ENCODE data around the gene PLD3.

The PLD3 gene, protein sequence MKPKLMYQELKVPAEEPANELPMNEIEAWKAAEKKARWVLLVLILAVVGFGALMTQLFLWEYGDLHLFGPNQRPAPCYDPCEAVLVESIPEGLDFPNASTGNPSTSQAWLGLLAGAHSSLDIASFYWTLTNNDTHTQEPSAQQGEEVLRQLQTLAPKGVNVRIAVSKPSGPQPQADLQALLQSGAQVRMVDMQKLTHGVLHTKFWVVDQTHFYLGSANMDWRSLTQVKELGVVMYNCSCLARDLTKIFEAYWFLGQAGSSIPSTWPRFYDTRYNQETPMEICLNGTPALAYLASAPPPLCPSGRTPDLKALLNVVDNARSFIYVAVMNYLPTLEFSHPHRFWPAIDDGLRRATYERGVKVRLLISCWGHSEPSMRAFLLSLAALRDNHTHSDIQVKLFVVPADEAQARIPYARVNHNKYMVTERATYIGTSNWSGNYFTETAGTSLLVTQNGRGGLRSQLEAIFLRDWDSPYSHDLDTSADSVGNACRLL

DNA sequence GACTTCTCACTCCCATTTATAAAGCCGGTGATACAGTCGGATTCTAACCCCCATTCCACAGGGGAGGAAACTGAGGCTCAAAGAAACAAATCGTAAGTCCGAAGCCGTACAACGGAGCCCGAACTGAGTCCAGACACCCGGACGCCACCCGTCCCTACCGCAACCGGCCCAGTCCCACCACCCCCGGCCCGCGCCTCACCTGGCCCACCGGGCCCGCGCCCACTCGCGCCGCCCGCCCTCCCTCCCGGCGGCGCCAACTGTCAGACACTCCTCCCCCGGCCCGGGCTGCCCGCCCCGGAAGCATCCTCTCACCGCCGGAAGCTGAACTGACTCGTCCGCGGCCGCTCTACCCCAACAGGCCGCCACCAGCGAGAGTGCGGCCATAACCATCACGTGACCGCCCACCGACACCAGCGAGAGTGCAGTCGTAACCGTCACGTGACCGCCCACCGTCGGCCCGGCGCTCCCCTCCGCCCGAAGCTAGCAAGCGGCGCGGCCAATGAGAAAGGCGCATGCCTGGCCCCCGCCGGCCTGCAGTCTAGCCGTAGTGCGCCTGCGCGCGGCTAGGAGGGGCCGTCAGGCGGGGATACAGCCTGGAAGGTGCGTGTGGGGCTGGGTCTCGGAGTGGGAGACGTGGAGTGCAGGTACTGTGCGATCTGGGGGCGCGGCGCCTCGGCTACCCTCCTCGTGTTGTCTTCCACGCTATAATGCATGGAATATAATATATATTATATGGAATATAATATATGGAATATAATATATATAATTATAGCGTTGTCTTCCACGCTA lies at the start of gene PLD3, which contains the start of gene C19orf47:
TSS of gene PLD3 (plus strand) at position 571 of the 789 bp plus-strand sequence. CDS start 17,789 bp downstream, outside the sequence.
TSS of gene C19orf47 (minus strand) at position 273 of the 789 bp plus-strand sequence. CDS start 6,540 bp downstream, outside the sequence.
- peak within 1 kb of the TSS; percentile 70 for H3K27ac ChIP-seq

DNA sequence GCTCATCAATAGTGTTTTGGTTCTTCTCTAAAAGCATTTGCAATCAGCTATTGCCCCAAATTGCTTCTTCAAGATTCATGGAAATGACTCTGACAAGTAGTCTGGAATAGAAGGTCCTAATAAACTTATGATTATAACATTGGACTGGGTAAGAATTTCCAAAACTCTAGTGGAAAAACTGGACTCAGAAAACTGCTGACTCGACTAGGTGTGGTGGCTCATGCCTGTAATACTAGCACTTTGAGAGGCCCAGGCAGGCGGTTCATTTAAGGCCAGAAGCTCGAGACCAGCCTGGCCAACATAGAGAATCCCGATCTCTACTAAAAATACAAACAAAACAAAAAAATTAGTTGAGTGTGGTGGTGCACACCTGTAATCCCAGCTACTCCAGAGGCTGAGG lies 47.8 kb upstream of the PLD3 start:
- no peak overlapping the region for H3K27ac ChIP-seq
- TF ChIP-seq, protein P1, sequence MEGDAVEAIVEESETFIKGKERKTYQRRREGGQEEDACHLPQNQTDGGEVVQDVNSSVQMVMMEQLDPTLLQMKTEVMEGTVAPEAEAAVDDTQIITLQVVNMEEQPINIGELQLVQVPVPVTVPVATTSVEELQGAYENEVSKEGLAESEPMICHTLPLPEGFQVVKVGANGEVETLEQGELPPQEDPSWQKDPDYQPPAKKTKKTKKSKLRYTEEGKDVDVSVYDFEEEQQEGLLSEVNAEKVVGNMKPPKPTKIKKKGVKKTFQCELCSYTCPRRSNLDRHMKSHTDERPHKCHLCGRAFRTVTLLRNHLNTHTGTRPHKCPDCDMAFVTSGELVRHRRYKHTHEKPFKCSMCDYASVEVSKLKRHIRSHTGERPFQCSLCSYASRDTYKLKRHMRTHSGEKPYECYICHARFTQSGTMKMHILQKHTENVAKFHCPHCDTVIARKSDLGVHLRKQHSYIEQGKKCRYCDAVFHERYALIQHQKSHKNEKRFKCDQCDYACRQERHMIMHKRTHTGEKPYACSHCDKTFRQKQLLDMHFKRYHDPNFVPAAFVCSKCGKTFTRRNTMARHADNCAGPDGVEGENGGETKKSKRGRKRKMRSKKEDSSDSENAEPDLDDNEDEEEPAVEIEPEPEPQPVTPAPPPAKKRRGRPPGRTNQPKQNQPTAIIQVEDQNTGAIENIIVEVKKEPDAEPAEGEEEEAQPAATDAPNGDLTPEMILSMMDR (IDR thresholded peaks at IDR 0.05): no peak
- TF ChIP-seq ZFX (IDR thresholded peaks at IDR 0.05; ENCODE audit: borderline replicate concordance): no peak

More for the DNA sequence above, at the start of gene PLD3, which contains the start of gene C19orf47:
- TF ChIP-seq, protein P1 (IDR thresholded peaks at IDR 0.05): no peak
- TF ChIP-seq ZFX (IDR thresholded peaks at IDR 0.05; ENCODE audit: borderline replicate concordance): no peak

DNA sequence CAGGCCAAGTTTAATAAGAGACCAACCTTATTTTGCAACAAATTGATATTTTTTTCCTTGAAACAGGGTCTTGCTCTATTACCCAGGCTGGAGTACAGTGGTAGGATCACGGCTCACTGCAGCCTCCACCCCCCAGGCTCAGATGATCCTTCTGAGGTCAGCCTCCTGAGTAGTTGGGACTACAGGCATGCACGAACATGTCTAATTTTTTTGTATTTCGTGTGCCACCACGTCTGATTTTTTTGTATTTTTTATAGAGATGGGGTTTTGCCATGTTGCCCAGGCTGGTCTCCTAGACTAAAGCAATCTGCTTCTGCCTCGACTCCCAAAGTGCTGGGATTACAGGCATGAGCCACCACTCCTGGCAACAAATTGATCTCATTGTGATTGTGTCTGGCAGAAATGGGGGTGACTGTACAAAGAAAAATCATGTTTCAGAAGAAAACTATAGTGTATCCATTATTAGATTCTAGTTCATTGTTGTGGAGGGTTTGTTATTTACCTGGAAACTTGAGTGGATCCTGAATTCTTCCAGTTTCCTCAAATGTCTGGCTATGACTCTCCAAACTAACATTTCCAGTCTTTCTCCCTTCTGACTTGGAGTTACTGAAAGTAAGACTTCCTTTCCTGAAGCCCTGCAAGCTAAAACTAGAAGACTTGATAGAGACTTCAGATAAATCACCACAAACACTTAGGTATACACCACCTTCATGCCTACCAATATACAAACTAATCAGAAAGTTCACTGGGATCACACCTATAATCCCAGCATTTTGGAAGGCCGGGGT lies 46.1 kb upstream of the PLD3 start:
- no peak overlapping the region for H3K27ac ChIP-seq
- TF ChIP-seq, protein P1 (IDR thresholded peaks at IDR 0.05): no peak
- TF ChIP-seq ZFX (IDR thresholded peaks at IDR 0.05; ENCODE audit: borderline replicate concordance): no peak

DNA sequence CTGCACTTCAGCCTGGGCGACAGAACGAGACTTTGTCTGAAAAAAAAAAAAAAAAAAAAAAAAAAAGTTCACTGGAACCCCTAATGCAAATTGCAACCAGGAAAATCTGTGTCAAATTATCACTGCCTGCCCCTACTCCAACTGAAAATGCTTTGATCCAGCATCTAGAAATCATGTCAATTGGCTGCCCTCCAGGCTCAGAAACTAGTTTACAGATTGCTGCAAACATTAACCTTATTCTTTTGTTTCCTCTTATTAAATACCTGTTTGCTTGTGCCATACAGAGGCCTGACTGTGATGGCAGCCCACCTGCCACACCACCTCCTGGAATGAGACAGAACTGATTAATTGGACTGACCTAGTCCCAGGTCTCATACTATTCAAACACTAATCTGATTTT lies 44.7 kb upstream of the PLD3 start:
- TF ChIP-seq, protein P1 (IDR thresholded peaks at IDR 0.05): no peak
- no peak for TF ChIP-seq ZFX (IDR thresholded peaks at IDR 0.05; ENCODE audit: borderline replicate concordance)

DNA sequence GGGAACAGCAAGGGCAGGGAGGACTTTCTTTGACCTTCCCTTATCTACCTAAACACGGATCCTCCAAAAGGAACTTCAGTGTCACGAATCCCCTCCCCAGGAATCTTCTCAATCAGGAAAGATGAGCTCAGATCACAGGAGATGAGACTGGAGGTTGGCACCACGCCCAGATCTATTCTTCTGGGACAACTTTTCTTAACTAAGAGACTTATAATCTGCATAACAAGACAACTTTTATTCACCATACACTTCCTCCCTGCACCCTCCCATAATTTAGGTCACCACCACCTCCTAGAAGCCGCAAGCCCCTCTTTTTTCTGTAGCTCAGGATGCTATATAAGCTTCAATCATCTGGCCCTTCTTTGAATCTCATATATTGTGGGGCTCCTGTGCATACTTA lies 44.2 kb upstream of the PLD3 start:
- no peak overlapping the region for H3K27ac ChIP-seq
- no peak for TF ChIP-seq ZFX (IDR thresholded peaks at IDR 0.05; ENCODE audit: borderline replicate concordance)
- TF ChIP-seq, protein P1 (IDR thresholded peaks at IDR 0.05): no peak

More for the DNA sequence above, 44.7 kb upstream of the PLD3 start:
- no peak overlapping the region for H3K27ac ChIP-seq

DNA sequence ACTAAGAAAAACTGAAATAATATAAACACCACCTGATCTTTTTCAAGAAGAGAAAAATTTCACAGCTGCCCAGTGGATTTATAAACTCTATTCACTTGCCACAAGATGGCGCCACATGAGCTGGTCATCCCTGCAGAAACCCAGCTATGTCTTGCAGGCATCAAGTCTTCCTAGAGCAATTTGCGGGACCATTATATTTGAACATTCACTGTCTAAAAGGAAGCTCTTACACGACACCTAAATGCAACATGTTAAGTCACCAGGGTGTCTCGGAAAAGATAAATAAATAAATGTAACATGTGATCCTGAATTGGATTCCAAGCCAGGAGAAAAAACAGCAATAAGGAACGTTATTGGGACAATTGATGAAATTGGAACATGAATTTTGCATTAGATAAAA lies 43.1 kb upstream of the PLD3 start:
- no peak overlapping the region for H3K27ac ChIP-seq
- TF ChIP-seq ZFX (IDR thresholded peaks at IDR 0.05; ENCODE audit: borderline replicate concordance): no peak
- TF ChIP-seq, protein P1 (IDR thresholded peaks at IDR 0.05): peak; percentile 94

Data from 22Rv1 (cell line).